LNCaP clone FGC (cell line): ENCODE results near the gene PLXNA2.

Experiments
- DNase-seq: peaks from one replicate; pipeline ENCODE4 v3.0.0-alpha.2; 2011; ENCODE audit warnings: low read depth
- H3K4me3 ChIP-seq: 2 replicates; pipeline ENCODE4 v1.5.1; 2011; ENCODE audit warnings: mild to moderate bottlenecking, low read depth, low read length, control low read depth
- CTCF ChIP-seq: IDR thresholded peaks from 2 replicates; pipeline ENCODE4 v1.5.1; 2012; ENCODE audit warnings: mild to moderate bottlenecking; ENCODE audit not compliant: control insufficient read depth, insufficient read depth; ENCODE audit errors: extremely low read depth

Gene PLXNA2

DNA sequence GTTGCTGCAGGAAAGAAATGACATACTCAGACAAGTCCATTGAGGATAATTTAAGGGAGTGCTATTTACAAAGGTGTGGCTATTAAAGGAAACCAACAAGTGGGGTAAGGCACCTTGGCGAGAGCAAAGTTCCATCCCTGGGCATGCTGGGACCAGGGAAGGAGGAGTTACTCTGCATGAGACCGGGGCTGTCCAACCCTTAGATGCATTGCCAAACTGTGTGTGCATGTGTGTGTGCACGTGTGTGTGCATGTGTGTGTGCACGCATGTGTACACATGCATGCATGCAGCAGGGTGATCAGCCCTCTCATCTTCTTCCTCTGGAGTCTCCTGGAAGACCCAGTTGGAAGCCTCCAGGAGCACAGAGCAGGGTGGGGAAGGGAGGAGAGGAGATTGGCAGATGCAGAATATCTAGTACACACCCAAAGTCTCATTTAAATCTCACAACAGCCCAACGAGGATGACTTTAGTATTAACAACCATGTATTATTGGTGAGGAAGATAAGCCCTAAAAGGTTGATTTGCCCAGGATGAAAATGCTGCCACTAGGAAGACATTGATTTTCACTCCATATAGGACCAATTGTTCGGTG is 261.0 kb downstream of the PLXNA2 start:
- no peak overlapping the region for H3K4me3 ChIP-seq
- no peak for DNase-seq
- no peak for TF ChIP-seq CTCF

- 0 out of 2 replicates have a peak, but pooled peaks have one; percentile 22 for TF ChIP-seq CTCF
- no peak for DNase-seq
These were observed 262.2 kb downstream of the PLXNA2 start for GRCh38 chr1:207981976-207982375.

GRCh38 chr1:207978441-207978840 is 265.7 kb downstream of the PLXNA2 start:
- no peak for TF ChIP-seq CTCF
- DNase-seq: no peak
- no peak overlapping the region for H3K4me3 ChIP-seq

More at GRCh38 chr1:207981976-207982375, 262.2 kb downstream of the PLXNA2 start:
- H3K4me3 ChIP-seq: no peak overlapping the region

DNA sequence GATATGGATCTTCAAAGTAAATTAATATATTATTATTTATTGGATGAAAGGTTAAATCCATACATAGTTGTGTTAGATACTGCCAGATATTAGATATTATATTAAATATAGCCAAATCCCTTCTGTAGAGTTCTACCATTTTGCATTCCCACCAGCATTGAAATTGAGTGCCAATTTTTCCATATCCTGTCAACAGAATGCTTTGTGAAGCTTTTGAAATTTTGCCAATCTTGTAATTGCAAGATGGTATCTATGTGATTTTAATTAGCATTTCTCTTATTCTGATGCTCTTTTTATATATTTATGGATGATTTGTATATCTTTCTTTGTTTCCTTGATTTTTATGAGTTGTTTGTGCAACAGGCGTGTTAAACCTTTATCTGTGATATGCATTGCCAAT is 266.3 kb downstream of the PLXNA2 start:
- H3K4me3 ChIP-seq: no peak overlapping the region
- TF ChIP-seq CTCF: no peak
- DNase-seq: no peak

DNA sequence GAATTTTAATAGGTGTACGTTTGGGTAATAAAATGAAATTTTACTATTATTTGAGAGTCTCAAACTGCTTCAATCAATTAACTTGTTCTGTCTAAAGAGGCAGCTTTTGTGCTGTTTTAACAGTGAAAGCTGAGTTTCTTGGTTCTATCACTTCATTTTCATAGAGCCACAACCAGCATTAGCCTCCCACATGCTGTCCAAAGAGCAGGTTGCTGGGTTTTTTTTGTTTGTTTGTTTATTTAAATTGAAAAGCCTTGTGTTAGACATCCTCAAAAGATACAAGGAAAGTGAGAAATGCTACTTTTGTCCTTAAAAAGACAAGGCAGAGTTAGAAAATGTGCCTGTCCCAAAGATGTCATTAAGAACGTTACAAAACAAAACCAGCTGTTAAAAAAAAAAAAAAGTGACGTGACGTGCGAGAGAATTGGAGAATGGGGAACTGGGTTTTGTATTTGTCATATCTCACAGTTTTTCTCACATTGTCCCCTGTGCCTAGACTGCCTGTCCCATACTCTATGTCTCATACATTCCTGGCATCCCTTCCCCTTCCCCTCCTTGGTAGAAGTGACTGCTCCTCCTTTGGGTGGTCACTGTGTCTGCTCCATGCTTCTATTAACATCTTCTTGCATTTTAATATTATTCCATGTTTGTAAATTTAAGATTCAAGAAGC is 270.2 kb downstream of the PLXNA2 start:
- no peak for DNase-seq
- H3K4me3 ChIP-seq: no peak overlapping the region
- TF ChIP-seq CTCF: no peak

GRCh38 chr1:207972337-207972736 is 271.8 kb downstream of the PLXNA2 start:
- DNase-seq: no peak
- no peak overlapping the region for H3K4me3 ChIP-seq
- no peak for TF ChIP-seq CTCF
